OCI-LY3 (cell line): ENCODE results near the gene ADIPOR2.

Experiments
- H2AFZ ChIP-seq: fragments of 200-600, 300-600 bp; shearing (Covaris generic); 2 replicates; pipeline ENCODE4 v1.6.0; 2014; ENCODE audit warnings: antibody characterized with exemption, low read depth, low read length
- H3K27ac ChIP-seq: fragments of 200-600, 300-600 bp; sonication (generic); 2 replicates; pipeline ENCODE4 v1.5.1; 2014; ENCODE audit warnings: mild to moderate bottlenecking, low read length, moderate library complexity, mixed read lengths
- H3K27me3 ChIP-seq: fragments of 200-600, 300-600 bp; sonication (generic); 2 replicates; pipeline ENCODE4 v1.6.1; 2014; ENCODE audit warnings: low read depth, low read length, mixed read lengths
- H3K36me3 ChIP-seq: fragments of 200-600, 300-600 bp; sonication (generic); replicated peaks from 2 replicates; pipeline ENCODE3; 2014; ENCODE audit warnings: low read depth, low read length, mixed read lengths
- H3K4me1 ChIP-seq: fragments of 300-600, 200-600 bp; sonication (generic); 2 replicates; pipeline ENCODE4 v1.6.1; 2014; ENCODE audit warnings: low read length, mixed read lengths
- H3K4me2 ChIP-seq: fragments of 200-600, 300-600 bp; sonication (generic); 2 replicates; pipeline ENCODE4 v1.6.1; 2014; ENCODE audit warnings: low read length, mixed read lengths
- H3K4me3 ChIP-seq: fragments of 300-600, 200-600 bp; sonication (generic); 2 replicates; pipeline ENCODE4 v1.5.1; 2014; ENCODE audit warnings: antibody characterized with exemption, mild to moderate bottlenecking, low read length, moderate library complexity
- H3K79me2 ChIP-seq: fragments of 300-600, 200-600 bp; shearing (Covaris generic); 2 replicates; pipeline ENCODE4 v1.6.1; 2014; ENCODE audit warnings: mild to moderate bottlenecking, low read length, mixed read lengths
- H3K9ac ChIP-seq: fragments of 300-600, 200-600 bp; shearing (Covaris generic); 2 replicates; pipeline ENCODE4 v1.6.0; 2014; ENCODE audit warnings: mild to moderate bottlenecking, low read length, moderate library complexity
- H3K9me3 ChIP-seq: fragments of 200-600, 300-600 bp; shearing (Covaris generic); 2 replicates; pipeline ENCODE4 v1.6.1; 2014; ENCODE audit warnings: low read length, mixed read lengths; ENCODE audit not compliant: insufficient read depth
- H4K20me1 ChIP-seq: fragments of 200-600, 300-600 bp; sonication (generic); 2 replicates; pipeline ENCODE4 v1.6.1; 2016; ENCODE audit warnings: low read length, mixed read lengths; ENCODE audit not compliant: insufficient read depth
- EZH2phosphoT487 ChIP-seq: fragments of 200-600 bp; shearing (Covaris generic); IDR thresholded peaks from 2 replicates; pipeline ENCODE4 v1.6.1; 2018; ENCODE audit warnings: antibody characterized with exemption, mixed run types, low read depth
- TF ChIP-seq, protein P1 (sequence below): fragments of 200-600, 300-600 bp; sonication (generic); IDR thresholded peaks from 2 replicates; pipeline ENCODE4 v1.5.1; 2014; ENCODE audit warnings: antibody characterized with exemption, low read length, low read depth

ADIPOR2 gene

DNA sequence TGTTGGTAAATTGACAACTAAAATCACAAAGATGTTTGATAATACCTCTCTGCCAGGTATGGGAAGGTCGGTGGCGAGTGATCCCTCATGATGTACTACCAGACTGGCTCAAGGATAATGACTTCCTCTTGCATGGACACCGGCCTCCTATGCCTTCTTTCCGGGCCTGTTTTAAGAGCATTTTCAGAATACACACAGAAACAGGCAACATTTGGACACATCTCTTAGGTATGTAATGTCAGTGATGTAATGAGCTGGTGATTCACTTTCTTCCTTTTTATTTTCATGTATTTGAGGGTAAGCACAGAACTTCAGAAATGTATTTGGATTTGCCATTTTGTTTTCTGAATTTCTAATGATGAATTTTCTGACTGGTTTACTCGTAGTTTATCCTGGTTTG, 86.9 kb downstream of the ADIPOR2 start:
- no peak for TF ChIP-seq EZH2phosphoT487
- TF ChIP-seq, protein P1, sequence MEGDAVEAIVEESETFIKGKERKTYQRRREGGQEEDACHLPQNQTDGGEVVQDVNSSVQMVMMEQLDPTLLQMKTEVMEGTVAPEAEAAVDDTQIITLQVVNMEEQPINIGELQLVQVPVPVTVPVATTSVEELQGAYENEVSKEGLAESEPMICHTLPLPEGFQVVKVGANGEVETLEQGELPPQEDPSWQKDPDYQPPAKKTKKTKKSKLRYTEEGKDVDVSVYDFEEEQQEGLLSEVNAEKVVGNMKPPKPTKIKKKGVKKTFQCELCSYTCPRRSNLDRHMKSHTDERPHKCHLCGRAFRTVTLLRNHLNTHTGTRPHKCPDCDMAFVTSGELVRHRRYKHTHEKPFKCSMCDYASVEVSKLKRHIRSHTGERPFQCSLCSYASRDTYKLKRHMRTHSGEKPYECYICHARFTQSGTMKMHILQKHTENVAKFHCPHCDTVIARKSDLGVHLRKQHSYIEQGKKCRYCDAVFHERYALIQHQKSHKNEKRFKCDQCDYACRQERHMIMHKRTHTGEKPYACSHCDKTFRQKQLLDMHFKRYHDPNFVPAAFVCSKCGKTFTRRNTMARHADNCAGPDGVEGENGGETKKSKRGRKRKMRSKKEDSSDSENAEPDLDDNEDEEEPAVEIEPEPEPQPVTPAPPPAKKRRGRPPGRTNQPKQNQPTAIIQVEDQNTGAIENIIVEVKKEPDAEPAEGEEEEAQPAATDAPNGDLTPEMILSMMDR = no peak
- no peaks in the 10 kb centered on the region for H3K79me2 ChIP-seq
- H3K36me3 ChIP-seq = peaks cover 20% of the 10 kb centered on the region
- H3K4me3 ChIP-seq = no peak overlapping the region
- no peaks in the 10 kb centered on the region for H3K27me3 ChIP-seq
- no peak overlapping the region for H3K9ac ChIP-seq
- H2AFZ ChIP-seq = no peak overlapping the region
- no peak overlapping the region for H3K4me2 ChIP-seq
- H4K20me1 ChIP-seq = peaks cover 11% of the 10 kb centered on the region
- H3K27ac ChIP-seq = no peak overlapping the region
- H3K4me1 ChIP-seq = no peaks in the 10 kb centered on the region
- H3K9me3 ChIP-seq = no peaks in the 10 kb centered on the region

DNA sequence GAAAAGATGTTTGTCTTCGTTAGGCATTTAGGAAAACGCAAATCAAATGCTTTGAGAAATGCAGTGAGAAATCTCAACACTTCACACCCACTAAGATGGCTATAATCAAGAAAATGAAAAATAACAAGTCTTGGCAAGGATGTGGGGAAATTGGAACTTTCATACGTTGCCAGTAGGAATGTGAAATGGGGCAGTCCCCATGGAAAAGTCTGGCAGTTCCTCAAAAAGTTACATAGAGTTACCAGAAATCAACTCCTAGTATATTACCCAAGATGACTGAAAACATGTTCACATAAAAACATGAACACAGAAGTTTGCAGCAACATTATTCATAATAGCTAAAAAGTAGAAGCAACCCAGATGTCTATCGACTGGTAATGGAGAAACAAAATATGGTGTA, 88.0 kb downstream of the ADIPOR2 start:
- Histone ChIP-seq H3K9ac (no peak overlapping the region), H3K4me3 (no peak overlapping the region), H3K27ac (no peak overlapping the region), H3K27me3 (no peaks in the 10 kb centered on the region), H3K36me3 (peaks cover 20% of the 10 kb centered on the region), H3K4me2 (no peak overlapping the region), H2AFZ (no peak overlapping the region), H3K4me1 (no peaks in the 10 kb centered on the region), H3K9me3 (no peaks in the 10 kb centered on the region), H4K20me1 (peaks cover 7% of the 10 kb centered on the region), H3K79me2 (no peaks in the 10 kb centered on the region)
- no peak for TF ChIP-seq EZH2phosphoT487
- TF ChIP-seq, protein P1 = no peak

DNA sequence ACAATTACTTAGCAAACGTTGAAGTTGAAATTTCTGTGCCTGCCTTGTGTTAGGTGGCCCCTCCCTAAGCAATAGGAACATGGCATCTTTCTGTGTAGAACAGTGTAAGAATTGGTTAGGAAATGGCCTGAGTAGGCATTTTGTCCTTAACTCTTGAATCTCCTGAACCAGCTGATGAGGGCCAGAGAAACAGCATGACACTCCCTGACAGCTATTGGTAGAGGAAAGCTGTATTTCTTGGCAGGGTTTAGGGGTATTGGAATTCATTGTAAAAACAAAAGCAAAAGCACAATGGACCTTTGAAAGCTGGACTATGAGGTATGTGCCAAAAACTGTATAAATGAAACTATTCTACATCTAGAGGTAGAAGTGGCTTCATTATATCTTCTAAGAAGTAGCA, 88.9 kb downstream of the ADIPOR2 start:
- Histone ChIP-seq H4K20me1 (peaks cover 7% of the 10 kb centered on the region), H2AFZ (no peak overlapping the region), H3K9me3 (no peaks in the 10 kb centered on the region), H3K36me3 (peaks cover 22% of the 10 kb centered on the region), H3K27ac (no peak overlapping the region), H3K4me1 (no peaks in the 10 kb centered on the region), H3K79me2 (no peaks in the 10 kb centered on the region), H3K27me3 (no peaks in the 10 kb centered on the region), H3K4me2 (no peak overlapping the region), H3K4me3 (no peak overlapping the region), H3K9ac (no peak overlapping the region)
- no peak for TF ChIP-seq EZH2phosphoT487
- TF ChIP-seq, protein P1 = no peak

DNA sequence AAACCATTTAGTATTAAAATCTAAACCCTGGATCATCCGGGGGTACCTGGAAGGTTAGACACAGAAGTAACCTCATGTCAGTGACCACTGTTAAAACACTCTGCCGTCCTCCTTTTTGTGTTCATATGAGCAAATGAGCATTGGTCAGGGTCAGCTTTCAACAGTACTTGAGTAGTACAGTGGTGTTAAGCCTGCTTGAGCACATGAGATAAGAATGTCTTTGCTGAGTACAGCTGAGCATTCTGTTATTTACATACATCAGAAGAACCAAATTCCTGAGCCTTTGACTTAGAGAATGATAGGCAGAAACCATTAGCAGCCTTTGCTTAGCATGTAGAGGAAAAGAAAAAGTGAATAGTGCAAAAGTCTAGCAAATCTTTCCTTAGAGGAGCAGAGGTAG, 90.9 kb downstream of the ADIPOR2 start:
- Histone ChIP-seq H3K27me3 (no peaks in the 10 kb centered on the region), H3K4me3 (no peak overlapping the region), H3K79me2 (no peaks in the 10 kb centered on the region), H3K4me1 (no peaks in the 10 kb centered on the region), H3K9me3 (no peaks in the 10 kb centered on the region), H3K4me2 (no peak overlapping the region), H3K36me3 (peaks cover 27% of the 10 kb centered on the region), H3K9ac (no peak overlapping the region), H3K27ac (no peak overlapping the region), H2AFZ (no peak overlapping the region), H4K20me1 (peaks cover 4% of the 10 kb centered on the region; the same call in 1 of the 2 replicates)
- TF ChIP-seq, protein P1 = no peak
- TF ChIP-seq EZH2phosphoT487 = no peak
